Spleen (tissue), 7 donors: ENCODE results near the gene TAOK2.

Source experiments
- POLR2A ChIP-seq, 3 donors: fragments of 450-650 bp; IDR thresholded peaks; one replicate each; pipeline ENCODE4 v1.5.1; 2017; ENCODE audit warnings: antibody characterized with exemption in 3 of 3, mild to moderate bottlenecking in 1 of 3
- POLR2AphosphoS5 ChIP-seq, 3 donors: sonication (generic); formaldehyde crosslinking; IDR thresholded peaks; one replicate each; pipeline ENCODE4 v1.5.1; 2017; ENCODE audit warnings: antibody characterized with exemption in 3 of 3
- TF ChIP-seq, protein P1 (sequence below), 11 experiments: fragments of 200-600 bp in 7 of 11; fragments of 450-650 bp in 4 of 11; sonication (generic) in 4 of 11; IDR thresholded peaks in 8 of 11; conservative IDR thresholded peaks in 3 of 11; 1 replicate in 7 of 11; 2 replicates in 4 of 11; pipeline versions ENCODE4 v1.4.0 to v1.8.0; 2016 to 2021; ENCODE audit warnings: antibody characterized with exemption in 11 of 11, inconsistent platforms in 4 of 11, mild to moderate bottlenecking in 1 of 11
- donor health status: DM: no; HTN: no; CAD: no; lungs with moderate emphysema.
- donor health status: DM: no; HTN: no; CAD: no.
- donor health status: DM: no; HTN: no; CAD: no.

DNA sequence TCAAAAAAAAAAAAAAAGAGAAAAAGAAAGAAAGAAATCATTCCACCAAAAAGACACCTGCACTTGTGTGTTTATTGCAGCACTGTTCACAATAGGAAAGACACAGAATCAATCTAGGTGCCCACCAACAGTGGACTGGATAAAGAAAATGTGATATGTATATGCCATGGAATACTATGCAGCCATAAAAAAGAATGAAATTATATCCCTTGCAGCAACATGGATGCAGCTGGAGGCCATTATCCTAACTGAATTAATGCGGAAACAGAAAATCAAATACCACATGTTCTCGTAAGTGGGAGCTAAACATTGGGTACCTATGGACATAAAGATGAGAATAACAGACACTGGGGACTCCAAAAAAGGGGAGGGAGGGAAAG is 43.6 kb downstream of the TAOK2 start:
- TF ChIP-seq, protein P1, sequence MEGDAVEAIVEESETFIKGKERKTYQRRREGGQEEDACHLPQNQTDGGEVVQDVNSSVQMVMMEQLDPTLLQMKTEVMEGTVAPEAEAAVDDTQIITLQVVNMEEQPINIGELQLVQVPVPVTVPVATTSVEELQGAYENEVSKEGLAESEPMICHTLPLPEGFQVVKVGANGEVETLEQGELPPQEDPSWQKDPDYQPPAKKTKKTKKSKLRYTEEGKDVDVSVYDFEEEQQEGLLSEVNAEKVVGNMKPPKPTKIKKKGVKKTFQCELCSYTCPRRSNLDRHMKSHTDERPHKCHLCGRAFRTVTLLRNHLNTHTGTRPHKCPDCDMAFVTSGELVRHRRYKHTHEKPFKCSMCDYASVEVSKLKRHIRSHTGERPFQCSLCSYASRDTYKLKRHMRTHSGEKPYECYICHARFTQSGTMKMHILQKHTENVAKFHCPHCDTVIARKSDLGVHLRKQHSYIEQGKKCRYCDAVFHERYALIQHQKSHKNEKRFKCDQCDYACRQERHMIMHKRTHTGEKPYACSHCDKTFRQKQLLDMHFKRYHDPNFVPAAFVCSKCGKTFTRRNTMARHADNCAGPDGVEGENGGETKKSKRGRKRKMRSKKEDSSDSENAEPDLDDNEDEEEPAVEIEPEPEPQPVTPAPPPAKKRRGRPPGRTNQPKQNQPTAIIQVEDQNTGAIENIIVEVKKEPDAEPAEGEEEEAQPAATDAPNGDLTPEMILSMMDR (IDR thresholded peaks at IDR 0.05 in 8 of 11, conservative IDR thresholded peaks at IDR 0.05 in 3 of 11): no peak
- TF ChIP-seq POLR2A (IDR thresholded peaks at IDR 0.05) (no peak), POLR2AphosphoS5 (IDR thresholded peaks at IDR 0.05) (no peak)
